ENCODE results near the gene CHST11. TPM values are rescaled to one million over a fixed set of nuclear protein-coding genes. Genes with fewer than 3 reads are reported as not detected.

Gene CHST11
- total and polyA plus RNA-seq, 2 of the 4 experiments (the other 2 are of a cell fraction) = 1.4 to 2.7 TPM

DNA sequence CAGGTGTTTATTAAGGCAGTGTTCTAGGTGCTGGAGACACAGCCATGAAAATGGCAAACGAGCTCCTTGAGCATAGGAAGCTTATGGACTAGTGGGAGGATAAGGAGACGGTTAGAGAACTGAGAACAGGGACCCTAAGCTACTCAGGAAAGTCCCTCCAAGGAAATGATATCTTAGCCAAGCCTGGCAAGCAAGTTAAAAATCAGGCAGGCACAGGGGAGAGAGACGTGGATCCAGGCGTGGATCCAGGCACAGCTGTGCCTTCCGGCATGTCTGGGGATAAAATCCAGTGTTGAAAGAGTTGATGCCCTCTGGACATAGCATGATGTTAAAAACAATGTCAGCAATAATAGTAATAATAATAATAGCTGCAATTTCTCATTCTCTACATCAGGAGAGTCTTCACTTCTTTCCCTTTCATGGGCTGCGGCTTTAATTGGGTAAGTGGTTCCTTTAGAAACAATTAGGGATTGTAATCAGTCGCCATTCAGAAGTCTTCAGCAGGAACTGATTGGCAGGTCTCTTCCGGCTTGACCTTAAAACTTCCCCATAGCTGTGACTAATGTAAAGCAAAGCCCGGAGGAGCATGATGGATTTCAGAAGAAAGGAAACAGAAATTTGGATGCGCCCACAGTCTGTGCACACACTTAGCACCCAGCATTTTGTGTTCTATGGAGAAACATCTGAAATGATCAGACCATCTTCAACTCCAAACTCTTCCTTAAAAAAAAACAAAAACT lies 271.1 kb downstream of the CHST11 start:
- intact Hi-C loops (cut with micrococcal nuclease) = no loop called here
- no peak for ATAC-seq (ENCODE audit: low read depth)
- no peaks in the 10 kb centered on the region for H3K4me1 ChIP-seq (ENCODE audit: control insufficient read depth, insufficient read depth, low read length)

More for the DNA sequence above, 271.1 kb downstream of the CHST11 start:
- Histone ChIP-seq H2BK5ac (ENCODE audit: low read depth, low read length, poor library complexity, severe bottlenecking) (no peak overlapping the region), H3K27me3 (ENCODE audit: control insufficient read depth, insufficient read depth, low read length) (peaks cover 31% of the 10 kb centered on the region), H3K9ac (ENCODE audit: low read depth, low read length) (no peak overlapping the region), H3K36me3 (ENCODE audit: control insufficient read depth, insufficient read depth, low read length) (no peaks in the 10 kb centered on the region), H3K56ac (ENCODE audit: extremely low read depth, insufficient read depth, low read length) (no peak overlapping the region), H3K18ac (ENCODE audit: low read depth, low read length) (no peak overlapping the region), H2BK20ac (ENCODE audit: low read depth, low read length) (no peak overlapping the region), H2BK15ac (ENCODE audit: low read depth, low read length) (no peak overlapping the region), H3K79me1 (ENCODE audit: low read depth in 1 of 2, low read length in 2 of 2) (no peaks in the 10 kb centered on the region), H3K27ac (ENCODE audit: insufficient read depth, low read length) (no peak overlapping the region), H4K8ac (ENCODE audit: low read depth in 2 of 2, low read length in 2 of 2) (no peak overlapping the region), H3K9me1 (ENCODE audit: insufficient read depth, low read length) (no peaks in the 10 kb centered on the region; the same call in 1 of the 2 replicates), H3K4ac (ENCODE audit: low read depth, low read length) (no peak overlapping the region), H2BK120ac (ENCODE audit: low read depth, low read length) (no peak overlapping the region), H4K20me1 (ENCODE audit: insufficient read depth, low read length) (no peaks in the 10 kb centered on the region), H4K91ac (ENCODE audit: insufficient read depth, low read depth, low read length) (no peak overlapping the region), H2AK5ac (ENCODE audit: low read depth, low read length) (no peak overlapping the region), H4K5ac (ENCODE audit: low read depth, low read length) (no peak overlapping the region), H3K23ac (ENCODE audit: low read depth, low read length) (no peak overlapping the region), H3K9me3 (ENCODE audit: control insufficient read depth, insufficient read depth, low read length) (no peaks in the 10 kb centered on the region), H3K4me3 (ENCODE audit: insufficient read depth, low read depth, low read length) (no peak overlapping the region), H2AK9ac (replicated peaks; ENCODE audit: low read depth, low read length, poor library complexity) (no peak overlapping the region), H3K14ac (replicated peaks; ENCODE audit: low read depth, low read length) (no peak overlapping the region), H2AFZ (replicated peaks; ENCODE audit: low read length, poor library complexity) (no peak overlapping the region), H3K4me2 (ENCODE audit: low read depth, low read length) (no peak overlapping the region)
- dilution Hi-C loops (cut with HindIII; ENCODE audit: low sequenced_read_pairs, unreplicated experiment) (no loop called here), in situ Hi-C loops (cut with MboI; ENCODE audit: low sequenced_read_pairs) (no loop called here)
- DNase-seq = no peak
- TF ChIP-seq FOS (IDR thresholded peaks at IDR 0.05; ENCODE audit: low read depth, low read length) (no peak), MXI1 (IDR thresholded peaks at IDR 0.05; ENCODE audit: borderline replicate concordance, low read depth, low read length) (no peak), CHD1 (IDR thresholded peaks at IDR 0.05; ENCODE audit: low read depth, low read length) (no peak), MAFK (IDR thresholded peaks at IDR 0.05; ENCODE audit: low read depth, low read length) (no peak), RAD21 (IDR thresholded peaks at IDR 0.05; ENCODE audit: low read length) (no peak), BHLHE40 (IDR thresholded peaks at IDR 0.05; ENCODE audit: low read depth, low read length) (no peak), MAZ (IDR thresholded peaks at IDR 0.05; ENCODE audit: borderline replicate concordance, low read depth, low read length) (no peak)
- TF ChIP-seq, protein P1, sequence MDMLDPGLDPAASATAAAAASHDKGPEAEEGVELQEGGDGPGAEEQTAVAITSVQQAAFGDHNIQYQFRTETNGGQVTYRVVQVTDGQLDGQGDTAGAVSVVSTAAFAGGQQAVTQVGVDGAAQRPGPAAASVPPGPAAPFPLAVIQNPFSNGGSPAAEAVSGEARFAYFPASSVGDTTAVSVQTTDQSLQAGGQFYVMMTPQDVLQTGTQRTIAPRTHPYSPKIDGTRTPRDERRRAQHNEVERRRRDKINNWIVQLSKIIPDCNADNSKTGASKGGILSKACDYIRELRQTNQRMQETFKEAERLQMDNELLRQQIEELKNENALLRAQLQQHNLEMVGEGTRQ (IDR thresholded peaks at IDR 0.05; ENCODE audit: low read depth, low read length) = no peak
- TF ChIP-seq, protein P2, sequence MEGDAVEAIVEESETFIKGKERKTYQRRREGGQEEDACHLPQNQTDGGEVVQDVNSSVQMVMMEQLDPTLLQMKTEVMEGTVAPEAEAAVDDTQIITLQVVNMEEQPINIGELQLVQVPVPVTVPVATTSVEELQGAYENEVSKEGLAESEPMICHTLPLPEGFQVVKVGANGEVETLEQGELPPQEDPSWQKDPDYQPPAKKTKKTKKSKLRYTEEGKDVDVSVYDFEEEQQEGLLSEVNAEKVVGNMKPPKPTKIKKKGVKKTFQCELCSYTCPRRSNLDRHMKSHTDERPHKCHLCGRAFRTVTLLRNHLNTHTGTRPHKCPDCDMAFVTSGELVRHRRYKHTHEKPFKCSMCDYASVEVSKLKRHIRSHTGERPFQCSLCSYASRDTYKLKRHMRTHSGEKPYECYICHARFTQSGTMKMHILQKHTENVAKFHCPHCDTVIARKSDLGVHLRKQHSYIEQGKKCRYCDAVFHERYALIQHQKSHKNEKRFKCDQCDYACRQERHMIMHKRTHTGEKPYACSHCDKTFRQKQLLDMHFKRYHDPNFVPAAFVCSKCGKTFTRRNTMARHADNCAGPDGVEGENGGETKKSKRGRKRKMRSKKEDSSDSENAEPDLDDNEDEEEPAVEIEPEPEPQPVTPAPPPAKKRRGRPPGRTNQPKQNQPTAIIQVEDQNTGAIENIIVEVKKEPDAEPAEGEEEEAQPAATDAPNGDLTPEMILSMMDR (conservative IDR thresholded peaks at IDR 0.05; ENCODE audit: low read depth, low read length) = no peak
- ChIA-PET CTCF (interaction anchor here (0.6 kb wide), 1 partner anchor 136 kb away, joined by 3 read pairs; no protein-coding TSS in a partner anchor), POLR2A (ENCODE audit: unreplicated experiment) (no interaction called here)
- no CpG with 5 or more reads among the region's 10 CpGs for WGBS, 2 experiments (ENCODE audit: extremely low coverage in 2 of 2, insufficient read length in 1 of 2)
- BruUV-seq (replicated peaks) = no TSS peak
